ENCODE data around the gene ACVR2B.

GRCh38 chr3:38455639-38456430 is 2.1 kb downstream of the ACVR2B start:
- TF ChIP-seq, protein P1, sequence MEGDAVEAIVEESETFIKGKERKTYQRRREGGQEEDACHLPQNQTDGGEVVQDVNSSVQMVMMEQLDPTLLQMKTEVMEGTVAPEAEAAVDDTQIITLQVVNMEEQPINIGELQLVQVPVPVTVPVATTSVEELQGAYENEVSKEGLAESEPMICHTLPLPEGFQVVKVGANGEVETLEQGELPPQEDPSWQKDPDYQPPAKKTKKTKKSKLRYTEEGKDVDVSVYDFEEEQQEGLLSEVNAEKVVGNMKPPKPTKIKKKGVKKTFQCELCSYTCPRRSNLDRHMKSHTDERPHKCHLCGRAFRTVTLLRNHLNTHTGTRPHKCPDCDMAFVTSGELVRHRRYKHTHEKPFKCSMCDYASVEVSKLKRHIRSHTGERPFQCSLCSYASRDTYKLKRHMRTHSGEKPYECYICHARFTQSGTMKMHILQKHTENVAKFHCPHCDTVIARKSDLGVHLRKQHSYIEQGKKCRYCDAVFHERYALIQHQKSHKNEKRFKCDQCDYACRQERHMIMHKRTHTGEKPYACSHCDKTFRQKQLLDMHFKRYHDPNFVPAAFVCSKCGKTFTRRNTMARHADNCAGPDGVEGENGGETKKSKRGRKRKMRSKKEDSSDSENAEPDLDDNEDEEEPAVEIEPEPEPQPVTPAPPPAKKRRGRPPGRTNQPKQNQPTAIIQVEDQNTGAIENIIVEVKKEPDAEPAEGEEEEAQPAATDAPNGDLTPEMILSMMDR (IDR thresholded peaks at IDR 0.05): no peak
- TF ChIP-seq EZH2 (IDR thresholded peaks at IDR 0.05; ENCODE audit: borderline replicate concordance, insufficient read depth, low read depth, low read length, poor library complexity, severe bottlenecking): no peak
